IMR-90 (cell line): ENCODE data around the gene KRTAP5-7. TPM values are rescaled to one million over a fixed set of nuclear protein-coding genes. Genes with fewer than 3 reads are reported as not detected.

Experiments
- ATAC-seq: fragments of 200-7000 bp; cut with Tn5 transposase; 2 replicates; pipeline ENCODE4 v1.9.1; 2020; ENCODE audit warnings: low read depth, mild to moderate bottlenecking, moderate library complexity
- BruUV-seq: library from RNA; stranded (reverse); fragments of 400-500 nt; replicated peaks from 2 replicates; lab custom pipeline; 2021; lab: Mats Ljungman, UMichigan
- CTCF ChIA-PET: fragments of 300-600 bp; formaldehyde crosslinking; extraction: SDS; loops from one replicate; lab custom pipeline; 2021; ENCODE audit warnings: antibody characterized with exemption; lab: Yijun Ruan, JAX
- POLR2A ChIA-PET: fragments of 300-600 bp; sonication (Branson Sonifier 250); formaldehyde crosslinking; loops from one replicate; lab custom pipeline; 2022; ENCODE audit warnings: antibody characterized with exemption; ENCODE audit not compliant: unreplicated experiment; lab: Charles Lee
- DNase-seq: peaks from one replicate; pipeline ENCODE4 v3.0.0; 2013
- H2AFZ ChIP-seq: replicated peaks from 2 replicates; pipeline ENCODE3; 2013; ENCODE audit warnings: low read length, mild to moderate bottlenecking; ENCODE audit not compliant: poor library complexity
- H2AK5ac ChIP-seq: 2 replicates; pipeline ENCODE4 v1.6.1; 2013; ENCODE audit warnings: low read depth, low read length, inconsistent platforms
- H2AK9ac ChIP-seq: replicated peaks from 2 replicates; pipeline ENCODE3; 2013; ENCODE audit warnings: mild to moderate bottlenecking, low read depth, low read length, moderate library complexity; ENCODE audit not compliant: poor library complexity
- H2BK120ac ChIP-seq: 2 replicates; pipeline ENCODE4 v1.6.1; 2013; ENCODE audit warnings: low read depth, low read length, inconsistent platforms
- H2BK15ac ChIP-seq: 3 replicates; pipeline ENCODE4 v1.6.1; 2013; ENCODE audit warnings: low read depth, low read length, inconsistent platforms
- H2BK20ac ChIP-seq: 2 replicates; pipeline ENCODE4 v1.6.1; 2013; ENCODE audit warnings: low read depth, mild to moderate bottlenecking, inconsistent platforms, low read length, moderate library complexity
- H2BK5ac ChIP-seq: 2 replicates; pipeline ENCODE4 v1.6.1; 2013; ENCODE audit warnings: mild to moderate bottlenecking, low read depth, low read length, inconsistent platforms; ENCODE audit not compliant: poor library complexity, severe bottlenecking
- H3K14ac ChIP-seq: replicated peaks from 2 replicates; pipeline ENCODE4 v1.6.1; 2013; ENCODE audit warnings: low read depth, low read length, inconsistent platforms
- H3K18ac ChIP-seq: 2 replicates; pipeline ENCODE4 v1.6.1; 2013; ENCODE audit warnings: low read depth, low read length, control low read depth
- H3K23ac ChIP-seq: 2 replicates; pipeline ENCODE4 v1.6.1; 2013; ENCODE audit warnings: low read depth, low read length, inconsistent platforms
- H3K27ac ChIP-seq: 2 replicates; pipeline ENCODE4 v1.5.1; 2013; ENCODE audit warnings: mild to moderate bottlenecking, control low read depth, low read length; ENCODE audit not compliant: insufficient read depth
- H3K27me3 ChIP-seq: 2 replicates; pipeline ENCODE4 v1.6.1; 2013; ENCODE audit warnings: low read length; ENCODE audit not compliant: control insufficient read depth, insufficient read depth
- H3K36me3 ChIP-seq: 2 replicates; pipeline ENCODE4 v1.6.1; 2013; ENCODE audit warnings: low read length, mixed read lengths; ENCODE audit not compliant: control insufficient read depth, insufficient read depth
- H3K4ac ChIP-seq: 2 replicates; pipeline ENCODE4 v1.6.1; 2013; ENCODE audit warnings: low read depth, low read length, inconsistent platforms
- H3K4me1 ChIP-seq: 2 replicates; pipeline ENCODE4 v1.6.1; 2013; ENCODE audit warnings: low read length, mixed read lengths; ENCODE audit not compliant: control insufficient read depth, insufficient read depth
- H3K4me2 ChIP-seq: 2 replicates; pipeline ENCODE4 v1.6.1; 2013; ENCODE audit warnings: low read depth, mild to moderate bottlenecking, control low read depth, low read length, moderate library complexity
- H3K4me3 ChIP-seq: 2 replicates; pipeline ENCODE4 v1.5.1; 2013; ENCODE audit warnings: low read depth, mild to moderate bottlenecking, control low read depth, low read length, moderate library complexity; ENCODE audit not compliant: insufficient read depth
- H3K56ac ChIP-seq: 2 replicates; pipeline ENCODE4 v1.6.1; 2013; ENCODE audit warnings: low read length, inconsistent platforms; ENCODE audit not compliant: insufficient read depth; ENCODE audit errors: extremely low read depth
- H3K79me1 ChIP-seq, 2 experiments: 2 replicates each; pipeline ENCODE4 v1.6.1; 2013; ENCODE audit warnings: low read length in 2 of 2, inconsistent platforms in 1 of 2, low read depth in 1 of 2
- H3K9ac ChIP-seq: 2 replicates; pipeline ENCODE4 v1.6.1; 2013; ENCODE audit warnings: low read depth, low read length, control low read depth
- H3K9me1 ChIP-seq: 2 replicates; pipeline ENCODE4 v1.6.1; 2013; ENCODE audit warnings: low read length, inconsistent platforms; ENCODE audit not compliant: insufficient read depth
- H3K9me3 ChIP-seq: 2 replicates; pipeline ENCODE4 v1.6.1; 2013; ENCODE audit warnings: low read length; ENCODE audit not compliant: control insufficient read depth, insufficient read depth
- H4K20me1 ChIP-seq: 2 replicates; pipeline ENCODE4 v1.6.1; 2013; ENCODE audit warnings: low read length, inconsistent platforms; ENCODE audit not compliant: insufficient read depth
- H4K5ac ChIP-seq: 2 replicates; pipeline ENCODE4 v1.6.1; 2013; ENCODE audit warnings: mild to moderate bottlenecking, low read depth, low read length, control low read depth
- H4K8ac ChIP-seq, 2 experiments: 2 replicates each; pipeline ENCODE4 v1.6.1; 2013; ENCODE audit warnings: low read depth in 2 of 2, low read length in 2 of 2, control low read depth in 1 of 2, inconsistent platforms in 1 of 2
- H4K91ac ChIP-seq: 2 replicates; pipeline ENCODE4 v1.6.1; 2013; ENCODE audit warnings: low read depth, low read length, inconsistent platforms; ENCODE audit not compliant: insufficient read depth
- BHLHE40 ChIP-seq: fragments of 150-350 bp; IDR thresholded peaks from 2 replicates; pipeline ENCODE4 v1.6.1; 2016; ENCODE audit warnings: mild to moderate bottlenecking, low read depth, low read length
- CEBPB ChIP-seq: IDR thresholded peaks from 2 replicates; pipeline ENCODE4 v1.6.1; 2012; ENCODE audit warnings: low read depth, low read length, improper control_type of control experiment
- CHD1 ChIP-seq: IDR thresholded peaks from 2 replicates; pipeline ENCODE4 v1.6.1; 2012; ENCODE audit warnings: low read depth, low read length, improper control_type of control experiment
- CTCF ChIP-seq: conservative IDR thresholded peaks from 2 replicates; pipeline ENCODE4 v1.5.1; 2012; ENCODE audit warnings: mild to moderate bottlenecking, low read depth, low read length, improper control_type of control experiment
- ELK1 ChIP-seq: fragments of 150-350 bp; IDR thresholded peaks from 2 replicates; pipeline ENCODE4 v1.6.1; 2016; ENCODE audit warnings: low read depth, mild to moderate bottlenecking, low read length, moderate library complexity, borderline replicate concordance
- FOS ChIP-seq: fragments of 150-350 bp; IDR thresholded peaks from 2 replicates; pipeline ENCODE4 v1.6.1; 2016; ENCODE audit warnings: low read depth, low read length
- MAFK ChIP-seq: IDR thresholded peaks from 2 replicates; pipeline ENCODE4 v1.6.1; 2012; ENCODE audit warnings: low read depth, low read length, improper control_type of control experiment
- MXI1 ChIP-seq: IDR thresholded peaks from 2 replicates; pipeline ENCODE4 v1.6.1; 2012; ENCODE audit warnings: low read depth, mild to moderate bottlenecking, low read length, moderate library complexity, borderline replicate concordance
- NFE2L2 ChIP-seq: fragments of 150-350 bp; IDR thresholded peaks from 2 replicates; pipeline ENCODE4 v1.6.1; 2016; ENCODE audit warnings: low read depth, mild to moderate bottlenecking, low read length
- RFX5 ChIP-seq: IDR thresholded peaks from 2 replicates; pipeline ENCODE4 v1.8.0; 2012; ENCODE audit warnings: low read depth, mild to moderate bottlenecking, low read length, moderate library complexity
- SMC3 ChIP-seq: fragments of 150-350 bp; IDR thresholded peaks from 2 replicates; pipeline ENCODE4 v1.6.1; 2016; ENCODE audit warnings: low read depth, mild to moderate bottlenecking, antibody characterized with exemption, low read length, moderate library complexity
- WGBS, 2 experiments: methylation state at CpG; one replicate each; pipeline versions ENCODE4 v1.1.5 to v1.1.7; 2013; ENCODE audit warnings: missing lambda C conversion rate in 2 of 2; ENCODE audit not compliant: insufficient read length in 1 of 2; ENCODE audit errors: extremely low coverage in 2 of 2; 5-methylcytosine and 5-hydroxymethylcytosine counted together
- dilution Hi-C: fragments of 300-500 bp; cut with HindIII; formaldehyde crosslinking; loops from one replicate; pipeline ENCODE4 v1.14.3; 2018; ENCODE audit warnings: low sequenced_read_pairs; ENCODE audit not compliant: unreplicated experiment
- in situ Hi-C: fragments of 300-500 bp; cut with MboI; formaldehyde crosslinking; loops from 3 replicates; pipeline ENCODE4 v1.14.3; 2019; ENCODE audit warnings: low sequenced_read_pairs, inconsistent platforms, mixed read lengths
- intact Hi-C: fragments of 100-400 bp; cut with micrococcal nuclease; formaldehyde crosslinking; loops from 2 replicates; pipeline ENCODE4 v1.10.0; 2022
- polyA plus RNA-seq, 3 experiments: library from polyadenylated mRNA; depleted of rRNA; stranded (reverse); fragments of >200 nt; gene quantifications; 2 replicates each; pipeline ENCODE4 v1.2.3, GENCODE V29; 2012; ENCODE audit warnings: low replicate concordance in 1 of 3
- total RNA-seq: library from RNA; depleted of rRNA; stranded (reverse); fragments of >200 nt; gene quantifications from 2 replicates; pipeline ENCODE4 v1.2.3, GENCODE V29; 2012
- TF ChIP-seq, protein P1 (sequence below): fragments of 150-350 bp; IDR thresholded peaks from 2 replicates; pipeline ENCODE4 v1.6.1; 2017; ENCODE audit warnings: mild to moderate bottlenecking, antibody characterized with exemption, low read length, low read depth

KRTAP5-7 gene
- total and polyA plus RNA-seq, 2 of the 4 experiments (the other 2 are of a cell fraction) = not detected

GRCh38 chr11:71548120-71548519, 21.1 kb downstream of the KRTAP5-7 start, which contains the start of gene KRTAP5-9:
Gene KRTAP5-9 (plus strand): TSS chr11:71548420. CDS start chr11:71548658, 238 bp downstream.
- Histone ChIP-seq H3K4me1 (no peaks in the 10 kb centered on the region), H3K79me1 (no peaks in the 10 kb centered on the region), H3K27me3 (peaks cover 12% of the 10 kb centered on the region), H3K4me2 (no peak within 1 kb of the TSS), H3K4ac (no peak within 1 kb of the TSS), H2BK5ac (no peak within 1 kb of the TSS), H4K20me1 (no peaks in the 10 kb centered on the region), H3K9ac (no peak within 1 kb of the TSS), H3K18ac (no peak within 1 kb of the TSS), H3K27ac (no peak within 1 kb of the TSS), H3K4me3 (no peak within 1 kb of the TSS), H3K56ac (no peak within 1 kb of the TSS), H2AK9ac (no peak within 1 kb of the TSS), H4K91ac (no peak within 1 kb of the TSS), H3K9me1 (no peaks in the 10 kb centered on the region), H3K9me3 (no peaks in the 10 kb centered on the region), H2BK20ac (no peak within 1 kb of the TSS), H2AFZ (no peak within 1 kb of the TSS), H2AK5ac (no peak within 1 kb of the TSS), H3K36me3 (no peaks in the 10 kb centered on the region), H3K14ac (no peak within 1 kb of the TSS), H2BK120ac (no peak within 1 kb of the TSS), H4K5ac (no peak within 1 kb of the TSS), H2BK15ac (no peak within 1 kb of the TSS), H4K8ac (no peak within 1 kb of the TSS), H3K23ac (no peak within 1 kb of the TSS; the same call in 1 of the 2 replicates)
- dilution Hi-C loops = no loop called here
- no peak for ATAC-seq
- 43% methylated on average over 2 of the region's 5 CpGs; no CpG with 5 or more reads in 1 of the 2 experiments for WGBS, 2 experiments
- in situ Hi-C loops = no loop called here
- DNase-seq = no peak
- intact Hi-C loops = no loop called here
- no peak for TF ChIP-seq NFE2L2
- TF ChIP-seq ELK1 = no peak
- no peak for TF ChIP-seq RFX5
- TF ChIP-seq FOS = no peak
- no peak for TF ChIP-seq MAFK
- TF ChIP-seq, protein P1, sequence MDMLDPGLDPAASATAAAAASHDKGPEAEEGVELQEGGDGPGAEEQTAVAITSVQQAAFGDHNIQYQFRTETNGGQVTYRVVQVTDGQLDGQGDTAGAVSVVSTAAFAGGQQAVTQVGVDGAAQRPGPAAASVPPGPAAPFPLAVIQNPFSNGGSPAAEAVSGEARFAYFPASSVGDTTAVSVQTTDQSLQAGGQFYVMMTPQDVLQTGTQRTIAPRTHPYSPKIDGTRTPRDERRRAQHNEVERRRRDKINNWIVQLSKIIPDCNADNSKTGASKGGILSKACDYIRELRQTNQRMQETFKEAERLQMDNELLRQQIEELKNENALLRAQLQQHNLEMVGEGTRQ = no peak
- no peak for TF ChIP-seq CHD1
- no peak for TF ChIP-seq CEBPB
- TF ChIP-seq CTCF = no peak
- no peak for TF ChIP-seq BHLHE40
- no peak for TF ChIP-seq MXI1
- no peak for TF ChIP-seq SMC3
- POLR2A ChIA-PET = no interaction called here
- CTCF ChIA-PET = no interaction called here
- no TSS peak for BruUV-seq
